Measurements from ENCODE around the gene CAMK1D.

DNA sequence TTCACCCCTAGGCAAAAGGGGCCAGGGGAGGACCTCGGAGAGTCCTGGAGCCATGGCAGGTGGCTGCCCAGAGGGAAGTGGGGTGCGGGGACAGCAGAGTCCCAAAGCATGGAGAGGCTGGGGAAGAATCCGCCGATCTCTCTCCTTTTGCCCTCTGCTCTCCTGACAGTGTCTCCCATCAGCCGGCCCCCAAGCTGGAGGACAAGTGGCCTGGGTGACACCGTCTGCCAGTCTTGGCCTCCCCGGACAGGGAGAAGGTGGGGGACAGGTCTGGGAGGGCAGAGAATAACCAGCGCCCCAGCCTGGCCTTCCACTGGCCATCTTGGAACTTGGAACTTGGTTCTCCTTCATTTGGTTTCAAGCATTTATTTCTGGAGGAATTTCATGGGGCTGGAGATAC, 77.9 kb downstream of the CAMK1D start:
- TF ChIP-seq BACH2 (CRISPR knock-in tag; IDR thresholded peaks at IDR 0.05; ENCODE audit: borderline replicate concordance) (no peak), RARB (CRISPR knock-in tag; IDR thresholded peaks at IDR 0.05) (no peak), ARNTL (CRISPR knock-in tag; IDR thresholded peaks at IDR 0.05; ENCODE audit: borderline replicate concordance, low read depth) (no peak), TOX (CRISPR knock-in tag; IDR thresholded peaks at IDR 0.05; ENCODE audit: borderline replicate concordance) (no peak)
- TF ChIP-seq, protein P1, sequence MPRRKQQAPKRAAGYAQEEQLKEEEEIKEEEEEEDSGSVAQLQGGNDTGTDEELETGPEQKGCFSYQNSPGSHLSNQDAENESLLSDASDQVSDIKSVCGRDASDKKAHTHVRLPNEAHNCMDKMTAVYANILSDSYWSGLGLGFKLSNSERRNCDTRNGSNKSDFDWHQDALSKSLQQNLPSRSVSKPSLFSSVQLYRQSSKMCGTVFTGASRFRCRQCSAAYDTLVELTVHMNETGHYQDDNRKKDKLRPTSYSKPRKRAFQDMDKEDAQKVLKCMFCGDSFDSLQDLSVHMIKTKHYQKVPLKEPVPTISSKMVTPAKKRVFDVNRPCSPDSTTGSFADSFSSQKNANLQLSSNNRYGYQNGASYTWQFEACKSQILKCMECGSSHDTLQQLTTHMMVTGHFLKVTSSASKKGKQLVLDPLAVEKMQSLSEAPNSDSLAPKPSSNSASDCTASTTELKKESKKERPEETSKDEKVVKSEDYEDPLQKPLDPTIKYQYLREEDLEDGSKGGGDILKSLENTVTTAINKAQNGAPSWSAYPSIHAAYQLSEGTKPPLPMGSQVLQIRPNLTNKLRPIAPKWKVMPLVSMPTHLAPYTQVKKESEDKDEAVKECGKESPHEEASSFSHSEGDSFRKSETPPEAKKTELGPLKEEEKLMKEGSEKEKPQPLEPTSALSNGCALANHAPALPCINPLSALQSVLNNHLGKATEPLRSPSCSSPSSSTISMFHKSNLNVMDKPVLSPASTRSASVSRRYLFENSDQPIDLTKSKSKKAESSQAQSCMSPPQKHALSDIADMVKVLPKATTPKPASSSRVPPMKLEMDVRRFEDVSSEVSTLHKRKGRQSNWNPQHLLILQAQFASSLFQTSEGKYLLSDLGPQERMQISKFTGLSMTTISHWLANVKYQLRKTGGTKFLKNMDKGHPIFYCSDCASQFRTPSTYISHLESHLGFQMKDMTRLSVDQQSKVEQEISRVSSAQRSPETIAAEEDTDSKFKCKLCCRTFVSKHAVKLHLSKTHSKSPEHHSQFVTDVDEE (CRISPR knock-in tag; IDR thresholded peaks at IDR 0.05), result no peak

All from SK-N-SH treated with all-trans-retinoic acid at 6 μM for 48 hours (cell line).